GM18517 (cell line): ENCODE results near the gene CREBBP.

Experiments
- ATAC-seq: cut with Tn5 transposase; IDR thresholded peaks from one replicate; pipeline ENCODE4 v1.9.1; 2021; ENCODE audit warnings: mild to moderate bottlenecking, moderate library complexity; ENCODE audit not compliant: unreplicated experiment

Gene CREBBP

DNA sequence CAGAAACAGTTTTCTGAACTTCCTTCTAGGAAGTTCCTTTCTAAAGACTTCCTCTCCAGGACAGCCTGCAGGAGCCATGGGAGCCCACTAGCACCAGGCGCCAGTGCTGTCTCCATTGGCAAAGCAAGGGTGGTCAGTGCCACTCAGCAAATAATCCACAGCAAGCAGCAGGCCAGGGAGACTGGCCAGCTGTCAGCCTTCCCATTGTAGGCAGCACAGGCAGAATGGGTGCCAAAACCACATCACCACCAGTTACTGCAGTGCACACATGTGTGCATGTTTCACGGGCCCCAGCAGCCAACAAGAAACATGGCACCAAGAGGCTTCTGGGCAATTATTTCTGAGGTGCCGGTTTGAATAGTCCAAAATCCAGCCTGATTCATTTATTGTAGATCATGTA lies 199.3 kb downstream of the CREBBP start:
- no peak for ATAC-seq

DNA sequence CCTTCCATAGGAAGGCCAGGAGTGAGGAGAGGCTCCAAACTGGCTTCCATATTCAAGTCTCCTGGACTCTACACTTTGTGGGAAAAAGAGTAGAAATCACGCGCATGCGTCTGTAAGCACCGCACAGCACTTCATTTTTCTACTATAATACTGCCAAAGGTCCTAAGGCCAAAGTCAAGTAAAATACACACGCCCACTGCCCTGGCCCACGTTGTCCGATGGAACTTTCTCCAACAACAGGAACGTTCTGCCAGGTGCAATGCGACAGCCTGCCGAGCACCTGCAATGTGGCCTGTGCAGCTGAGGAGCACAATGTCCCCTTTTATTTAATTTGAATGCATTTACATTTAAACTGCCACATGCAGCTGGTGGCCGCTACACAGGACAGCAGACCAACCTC lies 202.5 kb downstream of the CREBBP start:
- ATAC-seq = no peak

DNA sequence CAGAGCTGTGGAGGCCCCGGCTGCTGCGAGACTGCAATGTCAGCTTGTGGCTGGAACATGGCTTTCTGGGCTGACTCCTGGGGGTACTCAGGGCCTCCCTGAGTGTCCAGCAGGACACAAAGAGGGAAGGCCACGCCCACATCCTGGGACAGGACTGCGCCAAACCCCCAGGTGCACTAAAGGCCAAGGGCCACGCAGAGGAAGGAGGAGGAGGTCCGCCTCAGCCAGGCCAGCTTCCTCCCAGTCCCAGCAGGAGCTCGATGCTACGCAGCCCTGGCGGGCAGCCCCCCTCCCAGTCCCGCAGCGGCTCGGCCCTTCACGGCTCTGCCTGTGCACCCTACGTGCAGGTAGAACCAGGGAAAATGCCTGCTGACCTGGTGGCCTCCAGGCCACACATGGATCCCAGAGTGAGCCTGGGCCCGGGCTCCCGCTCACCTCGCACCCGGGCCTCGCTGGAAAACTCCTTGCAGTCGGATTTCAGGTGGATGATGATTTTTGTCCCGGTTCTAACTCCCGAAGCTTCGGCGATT lies 204.8 kb downstream of the CREBBP start:
- ATAC-seq = no peak
